Fibroblast of mammary gland (primary cell): ENCODE results near the gene PRKAR1A.
"Not testable (repeated sequence)": the region's sequence is repeated elsewhere in the genome, so short reads cannot be mapped to it uniquely, and the experiment has no call there.

Source experiments
- DNase-seq: peaks from one replicate; pipeline ENCODE4 v3.0.0-alpha.2; 2010; ENCODE audit warnings: low read depth
- H3K4me3 ChIP-seq: 2 replicates; pipeline ENCODE4 v1.5.1; 2011; ENCODE audit warnings: low read depth, mild to moderate bottlenecking, low read length, moderate library complexity; ENCODE audit not compliant: control insufficient read depth
- TF ChIP-seq, protein P1 (sequence below): conservative IDR thresholded peaks from 2 replicates; pipeline ENCODE4 v1.5.1; 2011; ENCODE audit warnings: low read depth, low read length, inconsistent platforms; ENCODE audit not compliant: control insufficient read depth, insufficient read depth

The PRKAR1A gene

DNA sequence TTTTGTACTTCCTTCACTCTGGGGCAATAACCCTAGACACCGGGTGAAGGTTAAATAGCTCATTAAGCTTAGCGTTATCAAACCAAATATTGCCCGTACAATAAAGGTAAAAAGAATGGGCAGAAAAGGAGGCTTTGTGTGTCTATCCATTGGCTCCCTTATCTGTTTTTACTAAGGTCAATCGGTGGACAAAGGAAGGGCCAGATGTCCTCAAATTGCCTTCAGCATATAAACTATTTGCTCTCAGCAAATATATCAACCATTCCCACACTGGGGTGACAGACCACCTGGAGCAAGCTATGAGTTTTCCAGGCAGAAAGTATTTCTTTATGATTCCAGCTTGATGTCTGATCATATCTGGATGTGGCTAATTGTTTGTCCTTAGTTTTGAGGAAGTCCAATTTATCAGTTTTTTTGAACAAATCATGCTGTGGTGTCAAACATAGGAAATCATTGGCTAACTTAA, 29.6 kb upstream of the PRKAR1A start:
- no peak overlapping the region for H3K4me3 ChIP-seq
- TF ChIP-seq, protein P1, sequence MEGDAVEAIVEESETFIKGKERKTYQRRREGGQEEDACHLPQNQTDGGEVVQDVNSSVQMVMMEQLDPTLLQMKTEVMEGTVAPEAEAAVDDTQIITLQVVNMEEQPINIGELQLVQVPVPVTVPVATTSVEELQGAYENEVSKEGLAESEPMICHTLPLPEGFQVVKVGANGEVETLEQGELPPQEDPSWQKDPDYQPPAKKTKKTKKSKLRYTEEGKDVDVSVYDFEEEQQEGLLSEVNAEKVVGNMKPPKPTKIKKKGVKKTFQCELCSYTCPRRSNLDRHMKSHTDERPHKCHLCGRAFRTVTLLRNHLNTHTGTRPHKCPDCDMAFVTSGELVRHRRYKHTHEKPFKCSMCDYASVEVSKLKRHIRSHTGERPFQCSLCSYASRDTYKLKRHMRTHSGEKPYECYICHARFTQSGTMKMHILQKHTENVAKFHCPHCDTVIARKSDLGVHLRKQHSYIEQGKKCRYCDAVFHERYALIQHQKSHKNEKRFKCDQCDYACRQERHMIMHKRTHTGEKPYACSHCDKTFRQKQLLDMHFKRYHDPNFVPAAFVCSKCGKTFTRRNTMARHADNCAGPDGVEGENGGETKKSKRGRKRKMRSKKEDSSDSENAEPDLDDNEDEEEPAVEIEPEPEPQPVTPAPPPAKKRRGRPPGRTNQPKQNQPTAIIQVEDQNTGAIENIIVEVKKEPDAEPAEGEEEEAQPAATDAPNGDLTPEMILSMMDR: no peak
- DNase-seq: no peak

DNA sequence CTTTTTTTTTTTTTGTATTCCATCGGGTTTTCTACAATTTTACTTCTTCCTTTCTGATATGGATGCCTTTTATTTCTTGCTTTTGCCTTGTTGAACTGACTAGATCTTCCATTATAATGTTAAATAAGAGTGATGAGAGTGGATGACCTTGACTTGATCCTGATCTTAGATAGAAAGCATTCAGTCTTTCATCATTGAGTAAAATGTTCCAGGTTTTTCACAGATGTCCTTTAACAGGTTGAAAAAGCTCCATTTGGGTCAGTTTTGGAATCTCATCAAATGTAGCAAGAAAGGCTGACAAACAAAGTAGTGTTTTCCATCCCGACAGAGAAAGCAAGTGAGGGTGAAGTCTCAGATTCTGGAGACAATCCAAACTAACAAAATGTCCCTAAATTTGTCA, 27.8 kb upstream of the PRKAR1A start:
- no peak overlapping the region for H3K4me3 ChIP-seq
- DNase-seq: no peak
- TF ChIP-seq, protein P1: no peak

DNA sequence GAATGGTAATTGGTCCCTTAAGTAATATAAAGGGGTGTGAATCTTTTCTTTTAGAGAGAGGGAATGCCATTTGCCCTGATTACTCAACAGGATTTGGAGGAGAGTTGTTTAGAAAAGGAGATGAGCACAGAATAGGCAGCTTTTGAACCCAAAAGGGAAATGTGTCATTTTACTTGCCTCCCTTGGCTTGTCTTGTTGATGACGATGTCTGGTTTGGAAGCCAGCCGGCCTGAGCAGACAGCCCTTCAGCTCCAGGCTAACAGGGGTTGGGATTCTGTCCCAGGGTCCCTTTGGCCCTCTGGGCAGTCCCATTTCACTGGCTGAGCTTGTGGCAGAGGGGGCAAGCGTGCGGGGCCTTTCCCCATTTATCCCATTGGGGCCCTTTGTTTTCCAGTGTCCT, 22.3 kb upstream of the PRKAR1A start:
- peak; percentile 75 for DNase-seq
- no peak overlapping the region for H3K4me3 ChIP-seq
- TF ChIP-seq, protein P1: no peak

DNA sequence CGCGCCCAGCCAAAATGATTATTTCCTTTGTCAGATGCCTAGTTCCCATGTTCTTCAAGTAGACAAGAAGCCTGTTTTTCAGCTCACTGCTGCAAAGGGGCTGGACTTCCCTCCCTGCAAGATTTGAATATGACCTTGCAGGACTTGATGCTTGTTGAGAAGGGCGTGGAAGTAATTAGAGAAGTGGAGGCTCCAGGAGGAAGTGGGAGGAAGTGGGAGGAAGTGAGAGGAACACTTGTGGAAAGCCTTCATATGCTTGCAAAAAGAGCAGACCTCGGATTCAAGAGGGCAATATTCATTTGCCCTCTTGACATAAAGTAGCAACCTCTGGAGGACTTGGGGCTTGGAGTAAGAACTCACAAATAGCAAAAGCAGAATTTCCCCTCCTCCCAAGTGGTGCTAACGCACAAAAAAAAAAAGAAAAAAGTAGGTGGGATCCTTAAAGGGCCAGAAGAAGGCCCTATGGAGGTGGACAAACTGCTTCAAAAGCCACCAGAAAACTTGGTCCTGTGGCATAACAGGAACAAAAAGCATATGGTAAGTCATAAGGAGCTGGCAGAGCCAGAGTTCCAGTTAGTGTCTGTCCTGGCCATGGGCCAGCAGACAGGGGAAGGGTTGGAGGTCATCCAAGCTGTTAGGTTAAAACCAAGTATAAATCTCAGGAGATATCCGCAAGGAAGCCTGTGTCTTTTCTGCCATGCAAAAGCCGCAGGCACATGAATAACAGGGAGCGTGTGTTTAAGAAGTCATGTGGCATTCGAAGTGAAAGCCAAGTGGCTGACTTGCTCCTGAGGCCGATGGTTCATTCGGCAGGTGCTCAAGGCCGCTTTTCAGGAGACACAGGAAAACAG, 20.6 kb upstream of the PRKAR1A start:
- no peak overlapping the region for H3K4me3 ChIP-seq
- TF ChIP-seq, protein P1: no peak
- DNase-seq: peak; percentile 68

DNA sequence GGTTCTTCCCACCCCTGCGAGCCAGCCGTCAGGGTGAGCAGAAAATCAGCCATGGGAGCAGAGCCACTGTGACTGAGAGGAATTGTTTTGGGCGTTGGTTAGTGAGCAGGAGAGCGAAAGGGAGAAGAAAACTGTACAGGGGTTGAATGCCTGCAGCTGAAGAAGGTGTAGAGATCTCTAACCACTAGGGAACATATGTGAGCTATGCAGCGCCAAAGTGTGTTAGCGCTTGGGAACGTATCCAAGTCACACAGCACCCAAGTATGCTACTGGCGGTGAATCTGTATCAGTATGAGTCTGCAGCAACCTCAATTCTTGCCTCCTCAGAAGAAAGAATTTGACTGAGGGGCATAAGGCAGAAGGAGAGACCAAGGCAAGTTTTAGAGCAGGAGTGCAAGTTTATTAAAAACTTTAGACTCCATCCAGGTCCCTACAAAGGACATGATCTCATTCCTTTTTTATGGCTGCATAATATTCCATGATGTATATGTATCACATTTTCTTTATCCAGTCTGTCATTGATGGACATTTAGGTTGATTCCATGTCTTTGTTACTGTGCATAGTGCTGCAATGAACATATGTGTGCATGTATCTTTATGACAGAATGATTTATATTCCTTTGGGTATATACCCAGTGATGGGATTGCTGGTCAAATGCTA, 19.7 kb upstream of the PRKAR1A start:
- H3K4me3 ChIP-seq, DNase-seq: not testable (repeated sequence)

DNA sequence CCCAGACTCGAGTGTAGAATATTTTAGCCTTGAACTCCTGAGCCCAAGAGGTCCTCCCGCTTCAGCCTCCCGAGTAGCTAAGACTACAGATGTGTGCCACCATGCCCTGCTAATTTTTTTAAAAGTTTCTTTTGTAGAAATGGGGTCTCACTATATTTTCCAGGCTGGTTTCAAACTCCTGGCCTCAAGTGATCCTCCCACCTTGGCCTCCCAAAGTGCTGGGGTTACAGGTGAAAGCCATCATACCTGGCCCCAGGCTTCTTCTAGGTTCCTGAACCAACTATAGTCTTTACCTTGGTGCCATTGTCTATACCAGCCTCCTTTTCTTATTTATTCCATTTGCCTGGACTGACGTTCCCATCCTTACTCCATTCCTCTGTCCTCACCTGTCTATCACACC, 17.1 kb upstream of the PRKAR1A start:
- DNase-seq: no peak
- TF ChIP-seq, protein P1: no peak
- H3K4me3 ChIP-seq: no peak overlapping the region

DNA sequence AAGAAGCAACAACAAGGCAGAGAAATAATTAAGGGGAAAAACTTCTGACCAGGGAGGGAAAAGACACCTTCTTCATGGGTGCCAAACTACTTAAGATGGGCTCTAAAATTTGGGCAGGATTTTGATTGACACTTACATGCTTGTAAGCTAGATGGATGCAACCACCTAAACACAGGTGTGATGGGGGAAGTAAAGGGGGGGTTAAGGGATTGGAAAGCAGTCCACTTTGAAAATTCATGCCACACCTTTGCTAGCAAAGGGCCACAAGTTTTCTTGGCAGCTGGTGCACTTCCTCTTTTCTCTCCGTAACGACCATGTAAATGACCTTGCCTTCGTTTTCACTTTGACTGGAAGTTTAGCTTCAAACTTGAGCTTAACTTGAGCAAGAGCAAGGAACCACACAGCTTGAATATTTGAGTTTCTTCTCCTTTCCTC, 14.3 kb upstream of the PRKAR1A start:
- TF ChIP-seq, protein P1: no peak
- no peak for DNase-seq
- H3K4me3 ChIP-seq: no peak overlapping the region
